K562 (cell line): ENCODE measurements around the gene ELF2. TPM values are rescaled to one million over a fixed set of nuclear protein-coding genes. Genes with fewer than 3 reads are reported as not detected.

Experiments
- CSDE1 ChIP-seq, 2 experiments: fragments of 450-650 bp; IDR thresholded peaks; 2 replicates each; pipeline ENCODE4 v1.6.1; 2016; ENCODE audit warnings: mild to moderate bottlenecking in 1 of 2
- DEAF1 ChIP-seq: fragments of 450-650 bp; formaldehyde crosslinking; IDR thresholded peaks from 2 replicates; pipeline ENCODE4 v1.4.0; 2020; ENCODE audit warnings: mild to moderate bottlenecking, moderate library complexity
- E2F5 ChIP-seq: sonication (generic); formaldehyde crosslinking; IDR thresholded peaks from 2 replicates; pipeline ENCODE4 v1.8.0; 2022; ENCODE audit warnings: mild to moderate bottlenecking, missing genetic modification reagents
- FOXA1 ChIP-seq: fragments of 450-650 bp; IDR thresholded peaks from 2 replicates; pipeline ENCODE4 v1.6.1; 2016; ENCODE audit warnings: mild to moderate bottlenecking, borderline replicate concordance
- FOXK2 ChIP-seq, 2 experiments: fragments of 450-650 bp; IDR thresholded peaks in 1 of 2; conservative IDR thresholded peaks in 1 of 2; 2 replicates each; pipeline ENCODE4 v1.6.1; 2016; ENCODE audit warnings: low read depth in 2 of 2, mild to moderate bottlenecking in 1 of 2
- PHB2 ChIP-seq: fragments of 450-650 bp; IDR thresholded peaks from 2 replicates; pipeline ENCODE4 v1.6.1; 2017; ENCODE audit warnings: low read depth
- PRMT5 ChIP-seq: sonication (generic); formaldehyde crosslinking; IDR thresholded peaks from 2 replicates; pipeline ENCODE4 v1.5.0; 2020; ENCODE audit warnings: missing genetic modification reagents
- ZC3H4 ChIP-seq: sonication (generic); formaldehyde crosslinking; IDR thresholded peaks from 2 replicates; pipeline ENCODE4 v1.9.0; 2021; ENCODE audit warnings: missing genetic modification reagents, borderline replicate concordance
- ZNF121 ChIP-seq: sonication (generic); formaldehyde crosslinking; conservative IDR thresholded peaks from 2 replicates; pipeline ENCODE4 v1.8.0; 2022; ENCODE audit warnings: missing genetic modification reagents
- ZNF407 ChIP-seq: fragments of 450-650 bp; IDR thresholded peaks from 2 replicates; pipeline ENCODE4 v1.6.1; 2016; ENCODE audit warnings: low read depth
- ZNF408 ChIP-seq: fragments of 250-450 bp; sonication (Bioruptor Pico); IDR thresholded peaks from 2 replicates; pipeline ENCODE4 v1.4.0; 2020; ENCODE audit warnings: low read depth, mild to moderate bottlenecking, moderate library complexity
- ZNF431 ChIP-seq: sonication (generic); formaldehyde crosslinking; IDR thresholded peaks from 2 replicates; pipeline ENCODE4 v1.8.0; 2022; ENCODE audit warnings: mild to moderate bottlenecking, missing genetic modification reagents
- ZNF592 ChIP-seq: fragments of 450-650 bp; IDR thresholded peaks from 2 replicates; pipeline ENCODE4 v1.6.1; 2017; ENCODE audit warnings: antibody characterized with exemption, mild to moderate bottlenecking
- ZNF79 ChIP-seq: fragments of 250-450 bp; sonication (Bioruptor Pico); IDR thresholded peaks from 2 replicates; pipeline ENCODE4 v1.4.0; 2020; ENCODE audit warnings: low read depth, mild to moderate bottlenecking, moderate library complexity
- polyA plus RNA-seq, 8 experiments: library from polyadenylated mRNA; depleted of rRNA in 4 of 8; stranded (reverse) in 5 of 8; unstranded in 3 of 8; fragments of >200 nt; fragmentation: Nextera tagmentation in 2 of 8; fragmentation: Illumina TruSeq in 1 of 8; extraction: Ambion mirVana in 2 of 8; extraction: Trizol in 1 of 8; gene quantifications; 2 replicates each; pipeline versions ENCODE4 v1.2.1 to v1.2.3, GENCODE V29; 2011 to 2014; ENCODE audit warnings: inconsistent platforms in 1 of 8, missing spikeins in 1 of 8
- total RNA-seq, 7 experiments: library from RNA; depleted of rRNA in 6 of 7; stranded (reverse); fragments of >200 nt in 6 of 7; fragmentation: Illumina TruSeq in 2 of 7; extraction: Trizol in 2 of 7; gene quantifications; 2 replicates each; pipeline versions ENCODE4 v1.2.1 to v1.2.3, GENCODE V29; 2011 to 2021; ENCODE audit warnings: low replicate concordance in 1 of 7

The ELF2 gene
- total and polyA plus RNA-seq, 9 of the 15 experiments (the other 6 are each of a cell fraction or from before 2014, with no cell fraction given): 9.4 to 58.7 (median 41.6) TPM

GRCh38 chr4:139208404-139208945, 31.5 kb upstream of the ELF2 start (continued):
- no peak for TF ChIP-seq ZNF79 (CRISPR knock-in tag)
- no peak for TF ChIP-seq PHB2
- peak in 1 of 2 experiments; percentile 18; a peak in 1 of 4 replicates for TF ChIP-seq FOXK2 (conservative IDR thresholded peaks at IDR 0.05 in 1 of 2, IDR thresholded peaks at IDR 0.05 in 1 of 2; ENCODE audit: low read depth in 2 of 2)
- no peak for TF ChIP-seq DEAF1 (CRISPR knock-in tag)
- TF ChIP-seq ZNF431 (CRISPR knock-in tag): no peak
- no peak for TF ChIP-seq ZNF408 (CRISPR knock-in tag)
- no peak for TF ChIP-seq ZNF121 (CRISPR knock-in tag)
- peak; percentile 85 for TF ChIP-seq ZNF592
- TF ChIP-seq PRMT5 (CRISPR knock-in tag): no peak
- TF ChIP-seq ZC3H4 (CRISPR knock-in tag): no peak
- TF ChIP-seq CSDE1 (IDR thresholded peaks at IDR 0.05): no peak
- no peak for TF ChIP-seq FOXA1
- TF ChIP-seq E2F5 (CRISPR knock-in tag): no peak
- TF ChIP-seq ZNF407: no peak
